NCI-H2196 treated with DMSO at 0.1 percent for 48 hours (cell line): Measurements from ENCODE around the gene TXLNA.
A peak's percentile ranks its signal among the peaks of the same experiment; 100 is the strongest.
"Not testable (repeated sequence)": the region's sequence is repeated elsewhere in the genome, so short reads cannot be mapped to it uniquely, and the experiment has no call there.

Source experiments
- DNase-seq: peaks from one replicate; lab custom pipeline; 2025; ENCODE audit not compliant: unreplicated experiment; lab: John Stamatoyannopoulos, UW

TXLNA gene

DNA sequence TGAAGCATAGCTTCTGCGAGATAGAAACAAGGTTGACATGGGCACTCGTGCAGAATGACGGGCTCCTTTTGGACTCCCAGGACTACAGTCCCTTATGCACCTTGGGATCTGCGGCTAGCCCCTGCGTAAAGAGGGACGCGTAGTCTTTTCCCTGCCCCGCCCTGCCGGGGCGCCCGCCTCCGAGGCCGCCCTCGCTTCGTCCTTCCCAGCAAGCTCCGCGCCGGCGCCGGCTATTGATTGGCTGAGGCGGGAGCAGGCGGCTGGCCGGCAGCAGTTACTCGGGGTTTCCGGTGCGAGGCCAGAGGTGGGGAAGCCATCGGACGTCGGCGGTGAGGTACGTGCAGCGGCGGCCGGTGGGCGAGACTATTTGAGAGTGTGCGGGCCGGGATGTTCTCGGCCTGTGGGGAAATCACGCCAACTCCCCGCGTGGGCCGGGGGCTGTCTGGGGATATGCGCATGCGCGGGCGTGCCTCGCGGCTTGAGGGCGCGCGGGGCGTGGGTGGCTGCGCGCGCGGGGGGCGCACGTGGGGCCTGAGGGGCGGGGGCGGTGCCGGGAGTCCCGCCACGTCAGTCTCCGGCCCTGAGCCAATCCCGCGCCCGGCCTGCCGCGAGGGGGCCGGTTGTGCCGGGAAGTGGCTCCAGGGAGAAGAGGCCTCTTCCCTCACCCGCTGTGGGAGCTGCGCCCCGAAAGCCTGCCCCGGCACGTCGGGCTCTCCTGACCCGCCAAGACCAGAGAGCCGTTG is at the start of gene TXLNA:
TXLNA (plus strand) TSS at position 233 of the 743 bp plus-strand sequence. CDS start 671 bp downstream, outside the sequence.
- DNase-seq, result peak; percentile 90

DNA sequence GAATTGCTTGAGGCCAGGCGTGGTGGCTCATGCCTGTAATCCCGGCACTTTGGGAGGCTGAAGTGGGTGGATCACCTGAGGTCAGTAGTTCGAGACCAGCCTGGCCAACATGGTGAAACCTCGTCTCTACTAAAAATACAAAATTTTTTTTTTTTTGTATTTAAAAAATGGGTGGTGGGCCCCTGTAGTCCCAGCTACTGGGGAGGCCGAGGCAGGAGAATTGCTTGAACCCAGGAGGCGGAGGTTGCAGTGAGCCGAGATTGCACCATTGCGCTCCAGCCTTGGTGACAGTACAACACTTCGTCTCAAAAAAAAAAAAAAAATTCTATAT is 45.6 kb upstream of the TXLNA start:
- DNase-seq, result not testable (repeated sequence)

DNA sequence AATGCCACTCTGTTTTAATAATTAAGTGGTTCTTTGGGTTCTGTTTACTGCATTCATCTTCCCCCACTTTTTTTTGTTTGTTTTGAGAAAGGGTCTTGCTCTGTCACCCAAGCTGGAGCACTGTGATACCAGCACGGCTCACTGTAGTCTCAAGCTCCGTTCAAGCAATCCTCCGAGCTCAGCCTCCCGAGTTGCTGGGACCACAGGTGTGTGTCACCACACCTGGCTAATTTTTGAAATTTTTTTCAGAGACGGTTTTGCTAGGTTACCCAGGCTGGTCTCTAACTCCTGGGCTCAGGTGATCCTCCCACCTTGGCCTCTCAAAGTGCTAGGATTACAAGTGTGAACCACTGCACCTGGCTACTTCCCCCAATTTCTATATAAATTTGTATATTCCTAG is 42.4 kb upstream of the TXLNA start:
- DNase-seq, result no peak

DNA sequence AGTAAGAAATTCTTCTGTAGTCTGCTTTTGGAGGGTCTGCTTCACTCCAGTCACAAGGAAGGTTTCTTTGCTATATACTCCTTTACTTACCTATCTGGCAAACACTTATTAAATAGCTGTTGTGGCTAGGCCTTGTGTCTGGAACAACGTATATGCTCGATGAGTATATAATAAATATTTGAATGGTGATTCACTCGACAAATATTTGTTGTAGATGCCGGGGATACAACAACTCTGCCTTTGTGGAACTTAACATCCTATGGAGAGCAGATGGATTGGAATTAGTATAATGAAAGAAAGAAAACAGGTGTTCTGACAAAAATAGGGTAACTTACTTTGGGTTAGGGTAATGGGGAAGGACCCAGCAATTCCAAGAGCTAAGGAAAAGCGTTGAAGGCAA is 40.5 kb upstream of the TXLNA start:
- DNase-seq, result no peak

DNA sequence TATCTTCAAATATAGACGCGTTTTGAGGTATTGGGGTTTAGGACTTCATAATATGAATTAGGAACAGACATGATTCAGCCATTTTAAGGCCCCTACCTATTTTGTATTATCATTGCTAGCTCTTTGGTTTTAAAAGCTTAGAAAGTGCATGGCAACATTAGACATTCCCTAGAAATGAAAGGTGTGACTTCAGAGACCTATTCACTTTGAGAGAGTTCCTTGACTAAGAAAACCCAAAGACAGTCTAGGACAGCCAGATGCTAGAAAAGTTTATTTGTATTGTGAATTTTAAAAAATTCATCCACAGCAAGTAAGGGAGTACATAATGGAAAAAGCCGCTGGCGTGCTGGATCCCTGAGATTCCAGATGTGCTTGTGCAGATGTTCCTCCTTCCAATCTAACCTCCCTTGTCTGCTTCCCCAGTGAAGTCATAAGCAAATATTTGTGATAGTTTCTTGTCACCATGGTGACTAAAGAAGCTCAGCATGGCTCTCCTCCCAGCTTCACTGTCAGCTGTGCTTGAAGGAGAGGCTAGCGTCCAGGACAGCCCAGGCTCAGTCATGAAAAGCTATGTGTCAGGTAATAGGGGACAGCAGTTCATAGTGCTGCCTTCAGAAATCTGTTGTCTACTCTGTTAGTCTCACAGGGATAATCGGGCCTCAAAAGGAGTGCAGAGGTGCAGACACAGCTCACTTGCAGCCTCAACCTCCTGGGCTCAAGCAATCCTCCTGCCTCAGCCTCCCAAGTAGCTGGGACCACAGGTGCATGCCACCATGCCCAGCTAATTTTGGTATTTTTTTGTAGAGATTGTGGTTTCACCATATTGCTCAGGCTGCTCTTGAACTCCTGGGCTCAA is 36.8 kb upstream of the TXLNA start:
- DNase-seq, result peak; percentile 67

DNA sequence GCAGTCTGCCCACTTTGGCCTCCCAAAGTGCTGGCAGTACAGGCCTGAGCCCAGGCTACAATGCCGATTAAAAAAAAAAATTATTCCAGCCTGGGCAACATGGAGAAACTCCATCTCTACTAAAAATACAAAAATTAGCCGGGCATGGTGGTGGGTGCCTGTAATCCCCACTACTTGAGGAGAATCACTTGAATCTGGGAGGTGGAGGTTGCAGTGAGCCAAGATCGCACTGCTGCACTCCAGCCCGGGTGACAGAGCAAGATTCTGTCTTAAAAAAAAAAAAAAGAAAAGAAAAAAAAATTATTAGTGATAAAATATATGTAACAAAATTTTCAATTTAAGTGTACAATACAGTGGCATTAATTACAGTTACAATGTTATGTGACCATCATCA is 36.2 kb upstream of the TXLNA start:
- DNase-seq, result not testable (repeated sequence)

DNA sequence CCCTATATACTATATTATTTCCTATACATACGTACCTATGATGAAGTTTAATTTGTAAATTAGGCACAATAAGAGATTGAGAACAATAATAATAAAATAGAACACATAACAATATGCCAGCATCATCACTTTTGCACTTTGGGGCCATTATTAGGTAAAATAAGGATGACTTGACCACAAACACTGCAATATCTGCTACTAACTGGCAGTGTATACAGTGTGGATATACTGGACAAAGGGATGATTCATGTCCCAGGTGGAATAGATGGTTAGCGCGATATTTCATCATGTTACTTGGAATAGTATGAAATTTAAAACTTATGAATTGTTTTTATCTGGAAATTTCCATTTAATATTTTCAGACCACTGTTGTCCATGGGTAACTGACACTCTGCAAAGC is 35.4 kb upstream of the TXLNA start:
- no peak for DNase-seq

DNA sequence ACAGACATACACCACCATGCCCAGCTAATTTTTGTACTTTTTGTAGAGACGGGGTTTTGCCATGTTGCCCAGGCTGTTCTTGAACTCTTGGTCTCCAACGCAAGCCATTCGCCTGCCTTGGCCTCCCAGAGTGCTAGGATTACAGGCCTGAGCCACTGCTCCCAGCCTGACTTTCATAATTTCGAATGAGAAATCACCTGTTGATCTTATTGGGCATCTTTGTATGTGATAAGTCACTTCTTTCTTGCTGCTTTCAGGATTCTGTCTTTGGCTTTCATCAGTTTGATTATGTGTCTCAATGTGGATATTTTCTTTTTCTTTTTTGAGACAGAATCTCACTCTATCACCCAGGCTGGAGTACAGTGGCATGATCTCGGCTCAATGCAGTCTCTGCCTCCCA is 31.7 kb upstream of the TXLNA start:
- not testable (repeated sequence) for DNase-seq

DNA sequence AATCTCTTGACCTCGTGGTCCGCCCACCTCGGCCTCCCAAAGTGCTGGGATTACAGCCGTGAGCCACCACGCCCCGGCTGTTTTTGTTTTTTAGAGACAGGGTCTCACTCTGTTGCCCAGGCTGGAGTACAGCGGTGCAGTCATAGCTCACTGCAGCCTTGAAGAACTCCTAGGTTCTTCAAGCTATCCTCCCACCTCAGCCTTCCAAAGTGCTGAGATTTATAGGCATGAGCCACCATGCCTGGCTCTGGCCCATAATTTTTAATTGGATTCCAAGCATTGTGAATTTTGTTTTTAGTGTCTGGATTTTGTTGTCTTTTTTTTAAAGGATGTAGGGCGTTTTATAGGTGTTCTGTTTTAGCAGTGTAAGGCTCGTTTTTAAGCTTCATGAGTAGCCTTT is 28.6 kb upstream of the TXLNA start:
- DNase-seq, result no peak

DNA sequence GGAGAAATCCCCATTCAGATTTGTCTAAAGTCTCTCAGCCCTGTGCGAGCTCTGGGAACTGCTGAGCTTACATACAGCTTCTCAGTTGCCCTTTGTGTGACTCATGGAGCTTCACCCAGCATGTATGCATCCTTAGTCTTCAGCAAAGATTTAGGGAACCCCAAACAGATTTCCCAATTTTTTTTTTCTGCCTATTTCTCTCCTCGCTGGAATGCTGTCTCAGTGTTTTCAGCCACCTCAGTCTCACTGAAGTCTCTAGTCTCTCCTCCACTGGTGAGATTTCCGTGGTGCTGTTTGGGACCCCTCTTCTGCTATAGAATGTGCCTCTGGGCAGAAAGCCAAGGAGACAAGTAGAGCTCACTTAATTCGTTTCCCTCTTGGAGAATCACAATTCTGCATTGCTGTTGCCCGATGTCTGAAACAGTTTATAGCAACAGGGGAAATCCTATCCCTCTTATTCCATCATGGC is 28.1 kb upstream of the TXLNA start:
- no peak for DNase-seq

DNA sequence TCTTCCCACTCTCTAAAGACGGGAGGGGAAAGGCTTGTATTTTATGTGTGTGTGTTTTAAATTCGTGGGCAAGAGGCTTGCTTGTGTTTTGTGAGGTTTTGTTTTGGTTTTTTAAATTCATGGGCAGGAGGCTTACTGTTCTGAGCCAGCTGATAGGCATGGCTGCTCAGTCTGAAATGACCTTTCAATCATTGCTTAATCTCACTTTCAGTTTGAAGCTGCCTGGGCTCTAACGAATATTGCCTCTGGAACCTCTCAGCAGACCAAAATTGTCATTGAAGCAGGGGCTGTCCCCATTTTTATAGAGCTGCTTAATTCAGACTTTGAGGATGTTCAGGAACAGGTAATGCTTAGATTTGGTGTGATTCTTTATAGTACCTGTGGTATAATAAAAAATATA is 20.3 kb upstream of the TXLNA start:
- DNase-seq, result no peak

DNA sequence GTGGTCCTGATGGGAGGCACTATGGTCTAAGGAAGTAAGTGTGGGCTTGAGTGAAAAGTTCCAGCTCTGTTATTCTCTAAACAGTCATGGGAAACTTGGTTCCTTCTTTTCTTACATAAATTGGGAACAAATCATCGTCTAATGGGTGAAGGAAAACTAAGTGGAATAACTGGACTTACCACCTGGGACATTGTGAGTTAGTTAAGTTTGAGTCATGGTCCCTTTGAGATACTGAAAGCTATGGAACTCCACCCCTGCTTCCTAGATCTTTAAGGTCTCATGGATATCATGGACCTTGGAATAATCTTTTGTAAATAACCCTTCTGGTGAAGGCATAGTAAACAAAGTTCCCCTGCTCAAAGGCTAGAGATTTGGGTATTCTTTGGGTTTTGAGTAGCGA is 16.1 kb upstream of the TXLNA start:
- DNase-seq, result no peak

DNA sequence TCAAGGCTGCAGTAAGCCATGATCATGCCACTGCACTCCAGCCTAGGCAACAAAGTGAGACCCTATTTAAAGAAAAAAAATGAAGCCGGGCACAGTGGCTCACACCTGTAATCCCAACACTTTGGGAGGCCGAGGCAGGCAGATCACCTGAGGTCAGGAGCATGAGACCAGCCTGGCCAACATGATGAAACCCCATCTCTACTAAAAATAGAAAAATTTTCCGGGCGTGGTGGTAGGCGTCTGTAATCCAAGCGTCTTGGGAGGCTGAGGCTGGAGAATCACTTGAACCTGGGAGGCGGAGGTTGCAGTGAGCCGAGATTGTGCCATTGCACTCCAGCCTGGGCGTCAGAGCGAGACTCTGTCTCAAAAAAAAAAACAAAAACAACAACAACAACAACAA is 13.8 kb upstream of the TXLNA start:
- DNase-seq, result not testable (repeated sequence)

DNA sequence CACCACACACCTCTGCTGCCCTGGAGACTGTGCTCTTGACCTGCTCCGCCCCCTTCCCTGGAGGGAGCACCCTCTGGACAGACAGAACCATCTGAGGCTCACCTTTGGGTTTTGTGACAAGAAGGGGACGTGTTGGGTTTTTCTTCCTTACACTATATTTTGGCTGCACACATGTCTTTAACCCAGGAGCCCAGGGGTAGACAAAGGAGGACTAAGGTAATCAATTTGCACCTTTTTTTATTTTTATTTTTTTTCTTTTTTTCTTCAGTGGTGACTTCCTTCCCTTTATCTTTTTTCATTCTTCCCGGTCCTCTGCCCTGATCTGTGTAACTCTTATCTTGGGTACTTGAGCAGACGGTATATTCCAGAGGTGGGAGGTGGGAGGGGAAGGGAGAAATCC is 8.5 kb upstream of the TXLNA start:
- DNase-seq, result no peak

DNA sequence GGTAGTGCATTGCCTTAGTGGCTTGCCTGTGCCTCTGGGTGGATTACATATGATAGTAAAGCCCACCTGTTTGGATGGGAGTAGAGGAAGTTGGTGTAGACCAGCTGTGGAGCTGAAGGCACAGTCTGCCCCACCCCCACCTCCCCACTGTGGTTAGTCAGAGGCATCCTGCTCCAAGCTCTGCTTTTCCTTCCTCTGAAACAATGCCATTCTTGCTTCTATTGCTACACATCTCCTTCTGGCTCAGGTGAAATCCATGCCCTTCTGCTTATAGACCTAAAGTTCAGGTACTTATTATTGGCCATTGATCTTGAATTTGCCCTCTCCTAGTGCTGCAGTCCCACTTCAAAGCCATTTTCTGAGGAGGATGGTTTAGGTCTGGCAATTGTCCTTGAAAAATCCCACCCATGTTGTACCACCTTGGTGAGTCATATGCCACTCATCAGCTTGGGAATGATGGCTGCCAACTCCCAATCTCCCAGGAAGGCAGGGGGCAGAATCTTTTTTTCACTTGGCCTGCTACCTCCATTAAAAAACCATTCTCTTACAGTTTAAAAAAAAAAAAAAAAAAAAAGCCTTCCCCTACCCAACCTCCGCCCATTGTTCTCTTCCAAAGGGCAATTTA is 6.7 kb upstream of the TXLNA start:
- no peak for DNase-seq

DNA sequence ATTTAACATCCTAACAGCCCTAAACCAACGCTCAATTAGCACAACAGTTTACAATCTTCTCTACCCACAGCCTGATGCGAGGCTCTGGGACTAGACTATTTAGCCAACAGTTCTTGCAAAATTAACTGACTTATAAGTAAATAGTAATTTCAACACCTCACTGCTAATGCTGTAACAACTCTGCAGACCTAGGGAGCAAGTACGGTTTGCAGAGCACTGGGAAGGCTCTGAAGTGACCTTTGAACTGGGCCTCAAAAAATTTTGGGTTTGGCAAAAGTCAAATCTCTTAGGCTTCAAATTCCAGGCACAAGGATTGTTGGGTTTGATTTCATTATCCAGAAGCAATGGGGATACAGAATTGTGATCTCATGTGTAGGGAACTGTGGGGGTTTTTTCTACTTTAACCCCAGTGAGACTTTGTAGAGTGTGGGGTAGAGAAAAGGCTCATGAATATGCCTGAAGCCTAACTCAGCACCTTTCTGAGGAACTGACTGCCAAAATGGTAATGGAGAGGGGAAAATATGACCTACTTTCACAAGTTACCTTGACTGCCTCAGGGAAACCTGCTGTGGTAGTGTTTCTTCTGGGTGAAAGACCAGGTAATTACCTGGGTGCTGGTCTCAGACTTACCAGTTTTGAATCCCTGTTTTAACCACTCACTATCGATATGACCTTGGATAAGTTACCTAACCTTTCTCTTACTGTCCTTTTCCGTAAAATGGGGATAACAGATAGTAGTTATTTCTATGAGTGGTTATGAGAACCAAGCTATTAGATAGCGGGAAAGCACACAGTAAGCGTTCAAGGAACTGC is 889 bp upstream of the TXLNA start:
- no peak for DNase-seq

DNA sequence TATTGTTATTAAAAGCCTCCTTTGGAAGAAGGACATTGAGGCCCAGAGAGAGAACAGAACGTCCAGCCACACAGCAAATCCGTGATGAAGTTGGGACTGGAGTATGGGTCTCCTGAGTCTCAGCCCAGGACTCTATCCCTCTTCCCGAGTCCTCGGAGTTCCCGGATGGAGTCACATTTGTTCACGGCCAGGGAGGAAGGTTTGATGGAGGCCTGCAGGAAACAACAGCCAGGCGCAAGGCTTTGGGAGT is 357 bp upstream of the TXLNA start:
- no peak for DNase-seq

DNA sequence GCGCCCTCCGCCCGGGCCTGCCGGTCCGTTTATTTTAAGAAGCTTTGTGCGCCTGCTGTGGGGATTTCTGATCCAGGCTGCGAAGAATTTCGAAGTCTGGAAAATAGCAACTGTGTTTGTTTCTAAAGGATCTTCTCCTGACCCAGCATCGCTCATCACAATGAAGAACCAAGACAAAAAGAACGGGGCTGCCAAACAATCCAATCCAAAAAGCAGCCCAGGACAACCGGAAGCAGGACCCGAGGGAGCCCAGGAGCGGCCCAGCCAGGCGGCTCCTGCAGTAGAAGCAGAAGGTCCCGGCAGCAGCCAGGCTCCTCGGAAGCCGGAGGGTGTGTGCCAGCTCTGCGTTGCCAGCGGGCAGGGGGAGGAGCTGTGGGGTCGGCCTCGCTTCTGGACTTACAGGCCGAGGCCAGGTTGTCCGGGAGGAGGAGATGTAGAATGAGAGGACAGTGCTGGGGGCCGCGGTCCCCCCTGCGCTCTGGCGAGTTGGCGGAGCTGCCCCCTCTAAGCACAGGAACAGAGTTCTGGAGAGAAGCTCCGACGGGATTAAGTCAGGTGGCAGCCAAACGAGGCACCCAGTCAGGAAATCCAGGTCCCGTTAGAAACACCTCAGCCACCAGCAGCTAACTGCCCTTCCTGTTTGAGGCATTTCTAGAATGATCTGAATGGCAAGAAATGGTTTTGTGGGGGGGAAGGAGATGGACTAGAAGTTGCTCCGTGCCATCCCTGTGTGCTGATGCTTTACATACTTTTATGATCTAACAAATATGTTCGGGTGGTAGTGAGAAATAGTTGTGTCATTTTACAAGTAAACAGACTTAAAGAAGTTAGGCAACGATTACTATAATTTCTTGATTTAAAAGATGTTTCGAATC is 948 bp downstream of the TXLNA start:
- no peak for DNase-seq

DNA sequence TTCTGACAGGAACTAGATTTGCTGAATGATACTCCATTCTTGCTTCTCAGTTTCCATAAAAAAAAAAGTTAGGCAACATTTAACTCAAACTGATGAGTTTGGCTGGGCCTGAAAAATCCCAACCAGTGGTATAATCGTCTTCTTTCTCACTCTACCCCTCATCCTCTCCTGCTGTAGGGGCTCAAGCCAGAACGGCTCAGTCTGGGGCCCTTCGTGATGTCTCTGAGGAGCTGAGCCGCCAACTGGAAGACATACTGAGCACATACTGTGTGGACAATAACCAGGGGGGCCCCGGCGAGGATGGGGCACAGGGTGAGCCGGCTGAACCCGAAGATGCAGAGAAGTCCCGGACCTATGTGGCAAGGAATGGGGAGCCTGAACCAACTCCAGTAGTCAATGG is 1.6 kb downstream of the TXLNA start:
- DNase-seq, result no peak

DNA sequence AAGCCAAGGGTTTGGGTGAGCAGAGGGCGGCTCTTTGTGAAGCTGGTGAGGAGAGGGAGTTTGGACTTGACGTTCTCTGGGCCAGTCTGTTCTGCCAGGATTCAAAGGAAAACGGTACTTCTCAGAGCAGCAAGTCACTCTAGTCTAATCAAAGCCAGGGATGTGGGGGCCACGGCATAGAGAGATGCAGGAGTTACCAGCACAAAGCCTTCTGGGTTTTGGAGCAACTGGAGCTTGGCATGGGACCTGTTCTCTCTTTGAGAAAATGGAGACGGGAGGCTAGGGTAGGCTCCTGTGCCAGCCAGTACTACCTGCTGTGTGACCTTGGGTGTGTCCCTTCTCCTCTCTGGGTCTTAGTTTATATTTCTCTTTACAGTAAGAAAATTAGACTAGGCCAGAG is 2.1 kb downstream of the TXLNA start:
- DNase-seq, result no peak
